K562 (cell line): ENCODE data around the gene NDUFS6. TPM values are rescaled to one million over a fixed set of nuclear protein-coding genes. Genes with fewer than 3 reads are reported as not detected.
A peak's percentile ranks its signal among the peaks of the same experiment; 100 is the strongest.

ENCODE experiments used
- CBX2 ChIP-seq: fragments of 200-600 bp; sonication (generic); IDR thresholded peaks from one replicate; pipeline ENCODE4 v1.6.1; 2012; ENCODE audit warnings: mild to moderate bottlenecking, low read length, inconsistent platforms; ENCODE audit not compliant: insufficient read depth, poor library complexity, severe bottlenecking
- DACH1 ChIP-seq: fragments of 450-650 bp; IDR thresholded peaks from 2 replicates; pipeline ENCODE4 v1.6.1; 2018; ENCODE audit not compliant: partially characterized antibody
- DDX20 ChIP-seq: fragments of 450-650 bp; IDR thresholded peaks from 2 replicates; pipeline ENCODE4 v1.6.1; 2016; ENCODE audit warnings: missing genetic modification characterization, low read depth, mild to moderate bottlenecking, missing compliant biosample characterization, moderate library complexity
- FOXA1 ChIP-seq: fragments of 450-650 bp; IDR thresholded peaks from 2 replicates; pipeline ENCODE4 v1.6.1; 2016; ENCODE audit warnings: mild to moderate bottlenecking, borderline replicate concordance
- HDAC3 ChIP-seq: fragments of 450-650 bp; IDR thresholded peaks from 2 replicates; pipeline ENCODE4 v1.6.1; 2018; ENCODE audit warnings: borderline replicate concordance, mild to moderate bottlenecking, moderate library complexity; ENCODE audit not compliant: partially characterized antibody
- RHOXF2B ChIP-seq: fragments of 250-450 bp; sonication (Bioruptor Pico); conservative IDR thresholded peaks from 2 replicates; pipeline ENCODE4 v1.5.1; 2021
- SP2 ChIP-seq: IDR thresholded peaks from 2 replicates; pipeline ENCODE4 v1.6.1; 2011; ENCODE audit warnings: mild to moderate bottlenecking, low read depth, low read length, moderate library complexity; ENCODE audit not compliant: poor library complexity, severe bottlenecking; ENCODE audit errors: extremely low read depth
- SRSF1 ChIP-seq: fragments of 200-400 bp; formaldehyde crosslinking; IDR thresholded peaks from 2 replicates; pipeline ENCODE4 v1.6.1; 2017; ENCODE audit warnings: mild to moderate bottlenecking, low read depth, low read length, moderate library complexity
- SUPT5H ChIP-seq: fragments of 450-650 bp; IDR thresholded peaks from 2 replicates; pipeline ENCODE4 v1.6.1; 2016
- TCF3 ChIP-seq: sonication (generic); formaldehyde crosslinking; IDR thresholded peaks from 2 replicates; pipeline ENCODE4 v1.4.0; 2020; ENCODE audit warnings: mild to moderate bottlenecking, missing genetic modification reagents
- U2AF1 ChIP-seq: fragments of 200-400 bp; formaldehyde crosslinking; optimal IDR thresholded peaks from 2 replicates; pipeline ENCODE3; 2017; ENCODE audit warnings: mild to moderate bottlenecking, low read depth, low read length, moderate library complexity
- ZNF165 ChIP-seq: fragments of 250-450 bp; sonication (Bioruptor Pico); IDR thresholded peaks from 2 replicates; pipeline ENCODE4 v1.4.0; 2020; ENCODE audit warnings: borderline replicate concordance
- ZNF24 ChIP-seq: fragments of 450-650 bp; IDR thresholded peaks from 2 replicates; pipeline ENCODE4 v1.6.1; 2016
- ZNF780A ChIP-seq: fragments of 250-450 bp; sonication (Bioruptor Pico); IDR thresholded peaks from 2 replicates; pipeline ENCODE4 v1.5.0; 2021; ENCODE audit warnings: mild to moderate bottlenecking
- ZNF79 ChIP-seq: fragments of 250-450 bp; sonication (Bioruptor Pico); IDR thresholded peaks from 2 replicates; pipeline ENCODE4 v1.4.0; 2020; ENCODE audit warnings: low read depth, mild to moderate bottlenecking, moderate library complexity
- polyA plus RNA-seq, 8 experiments: library from polyadenylated mRNA; depleted of rRNA in 4 of 8; stranded (reverse) in 5 of 8; unstranded in 3 of 8; fragments of >200 nt; fragmentation: Nextera tagmentation in 2 of 8; fragmentation: Illumina TruSeq in 1 of 8; extraction: Ambion mirVana in 2 of 8; extraction: Trizol in 1 of 8; gene quantifications; 2 replicates each; pipeline versions ENCODE4 v1.2.1 to v1.2.3, GENCODE V29; 2011 to 2014; ENCODE audit warnings: inconsistent platforms in 1 of 8, missing spikeins in 1 of 8
- total RNA-seq, 7 experiments: library from RNA; depleted of rRNA in 6 of 7; stranded (reverse); fragments of >200 nt in 6 of 7; fragmentation: Illumina TruSeq in 2 of 7; extraction: Trizol in 2 of 7; gene quantifications; 2 replicates each; pipeline versions ENCODE4 v1.2.1 to v1.2.3, GENCODE V29; 2011 to 2021; ENCODE audit warnings: low replicate concordance in 1 of 7
- TF ChIP-seq, protein P1 (sequence below): fragments of 450-650 bp; IDR thresholded peaks from 2 replicates; pipeline ENCODE4 v1.6.1; 2016
- TF ChIP-seq, protein P2 (sequence below), 2 experiments: fragments of 450-650 bp in 1 of 2; sonication (generic) in 1 of 2; formaldehyde crosslinking in 1 of 2; IDR thresholded peaks in 1 of 2; conservative IDR thresholded peaks in 1 of 2; 2 replicates each; pipeline versions ENCODE4 v1.6.1 to v1.8.1; 2016 to 2023; ENCODE audit warnings: mild to moderate bottlenecking in 2 of 2, moderate library complexity in 2 of 2, inconsistent platforms in 1 of 2, missing genetic modification reagents in 1 of 2
- TF ChIP-seq, protein P3 (sequence below), 3 experiments: fragments of 200-800 bp in 1 of 3; sonication (Bioruptor generic) in 1 of 3; sonication (generic) in 1 of 3; formaldehyde crosslinking in 1 of 3; IDR thresholded peaks; 2 replicates each; pipeline versions ENCODE4 v1.6.1 to v1.8.0; 2016 to 2022; ENCODE audit warnings: mild to moderate bottlenecking in 2 of 3, missing compliant biosample characterization in 2 of 3, missing genetic modification characterization in 2 of 3, missing genetic modification reagents in 1 of 3
- TF ChIP-seq, protein P4 (sequence below): fragments of 200-800 bp; sonication (Bioruptor generic); IDR thresholded peaks from 2 replicates; pipeline ENCODE4 v1.6.1; 2016; ENCODE audit warnings: missing genetic modification characterization, missing compliant biosample characterization

Gene NDUFS6
- total and polyA plus RNA-seq, 9 of the 15 experiments (the other 6 are each of a cell fraction or from before 2014, with no cell fraction given): 36.1 to 291 (median 77.0) TPM

DNA sequence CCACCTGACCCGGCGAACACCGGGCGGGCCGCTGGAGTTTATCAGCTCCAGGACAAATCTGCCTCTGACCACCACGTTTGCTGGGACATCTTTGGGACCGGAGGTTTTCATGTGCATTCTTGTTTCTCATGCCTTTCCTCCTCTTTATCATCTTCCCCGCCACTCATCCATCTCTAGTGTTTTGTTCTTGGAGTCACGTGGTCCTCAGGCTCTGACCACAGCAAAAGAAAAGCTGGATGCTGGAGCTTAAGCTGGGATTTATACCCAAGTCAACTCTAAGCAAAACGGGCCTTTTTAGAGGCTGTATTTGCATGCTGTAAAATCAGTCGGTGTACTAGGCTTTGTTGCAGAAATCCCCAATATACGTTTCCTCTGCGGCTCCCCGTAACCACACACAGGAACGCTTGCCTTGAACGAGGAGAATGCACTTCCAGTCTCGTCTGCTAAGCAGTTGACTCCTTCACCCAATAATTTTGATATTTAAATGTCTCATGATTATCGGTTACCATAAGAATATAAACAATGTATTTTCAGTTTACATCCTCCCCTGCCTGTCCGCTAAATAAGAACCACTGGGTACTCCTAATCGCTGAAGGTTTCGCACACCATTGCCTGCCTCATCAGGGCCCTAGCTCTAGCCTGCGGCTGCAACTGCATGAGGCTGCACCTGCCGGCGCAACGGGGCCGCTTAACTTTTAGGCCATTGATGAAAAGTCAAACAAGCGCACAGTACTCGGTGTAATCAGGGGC is 560 bp upstream of the NDUFS6 start (continued):
- TF ChIP-seq, protein P1, sequence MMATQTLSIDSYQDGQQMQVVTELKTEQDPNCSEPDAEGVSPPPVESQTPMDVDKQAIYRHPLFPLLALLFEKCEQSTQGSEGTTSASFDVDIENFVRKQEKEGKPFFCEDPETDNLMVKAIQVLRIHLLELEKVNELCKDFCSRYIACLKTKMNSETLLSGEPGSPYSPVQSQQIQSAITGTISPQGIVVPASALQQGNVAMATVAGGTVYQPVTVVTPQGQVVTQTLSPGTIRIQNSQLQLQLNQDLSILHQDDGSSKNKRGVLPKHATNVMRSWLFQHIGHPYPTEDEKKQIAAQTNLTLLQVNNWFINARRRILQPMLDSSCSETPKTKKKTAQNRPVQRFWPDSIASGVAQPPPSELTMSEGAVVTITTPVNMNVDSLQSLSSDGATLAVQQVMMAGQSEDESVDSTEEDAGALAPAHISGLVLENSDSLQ: peak; percentile 43
- TF ChIP-seq SRSF1 (no peak), SP2 (no peak), ZNF165 (CRISPR knock-in tag) (no peak), ZNF24 (no peak), CBX2 (no peak), ZNF780A (CRISPR knock-in tag) (no peak), DDX20 (no peak), FOXA1 (no peak), ZNF79 (CRISPR knock-in tag) (no peak), HDAC3 (no peak), RHOXF2B (0 out of 2 replicates have a peak, but pooled peaks have one; percentile 32), SUPT5H (no peak), DACH1 (no peak), U2AF1 (no peak), TCF3 (no peak)
- TF ChIP-seq, protein P2, sequence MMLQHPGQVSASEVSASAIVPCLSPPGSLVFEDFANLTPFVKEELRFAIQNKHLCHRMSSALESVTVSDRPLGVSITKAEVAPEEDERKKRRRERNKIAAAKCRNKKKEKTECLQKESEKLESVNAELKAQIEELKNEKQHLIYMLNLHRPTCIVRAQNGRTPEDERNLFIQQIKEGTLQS (IDR thresholded peaks at IDR 0.05): no peak
- TF ChIP-seq, protein P2 (CRISPR knock-in tag; conservative IDR thresholded peaks at IDR 0.05): 0 out of 2 replicates have a peak, but pooled peaks have one; percentile 1
- TF ChIP-seq, protein P3, sequence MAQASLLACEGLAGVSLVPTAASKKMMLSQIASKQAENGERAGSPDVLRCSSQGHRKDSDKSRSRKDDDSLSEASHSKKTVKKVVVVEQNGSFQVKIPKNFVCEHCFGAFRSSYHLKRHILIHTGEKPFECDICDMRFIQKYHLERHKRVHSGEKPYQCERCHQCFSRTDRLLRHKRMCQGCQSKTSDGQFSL (CRISPR knock-in tag; IDR thresholded peaks at IDR 0.05): no peak
- TF ChIP-seq, protein P3 (tag; IDR thresholded peaks at IDR 0.05): no peak
- TF ChIP-seq, protein P4, sequence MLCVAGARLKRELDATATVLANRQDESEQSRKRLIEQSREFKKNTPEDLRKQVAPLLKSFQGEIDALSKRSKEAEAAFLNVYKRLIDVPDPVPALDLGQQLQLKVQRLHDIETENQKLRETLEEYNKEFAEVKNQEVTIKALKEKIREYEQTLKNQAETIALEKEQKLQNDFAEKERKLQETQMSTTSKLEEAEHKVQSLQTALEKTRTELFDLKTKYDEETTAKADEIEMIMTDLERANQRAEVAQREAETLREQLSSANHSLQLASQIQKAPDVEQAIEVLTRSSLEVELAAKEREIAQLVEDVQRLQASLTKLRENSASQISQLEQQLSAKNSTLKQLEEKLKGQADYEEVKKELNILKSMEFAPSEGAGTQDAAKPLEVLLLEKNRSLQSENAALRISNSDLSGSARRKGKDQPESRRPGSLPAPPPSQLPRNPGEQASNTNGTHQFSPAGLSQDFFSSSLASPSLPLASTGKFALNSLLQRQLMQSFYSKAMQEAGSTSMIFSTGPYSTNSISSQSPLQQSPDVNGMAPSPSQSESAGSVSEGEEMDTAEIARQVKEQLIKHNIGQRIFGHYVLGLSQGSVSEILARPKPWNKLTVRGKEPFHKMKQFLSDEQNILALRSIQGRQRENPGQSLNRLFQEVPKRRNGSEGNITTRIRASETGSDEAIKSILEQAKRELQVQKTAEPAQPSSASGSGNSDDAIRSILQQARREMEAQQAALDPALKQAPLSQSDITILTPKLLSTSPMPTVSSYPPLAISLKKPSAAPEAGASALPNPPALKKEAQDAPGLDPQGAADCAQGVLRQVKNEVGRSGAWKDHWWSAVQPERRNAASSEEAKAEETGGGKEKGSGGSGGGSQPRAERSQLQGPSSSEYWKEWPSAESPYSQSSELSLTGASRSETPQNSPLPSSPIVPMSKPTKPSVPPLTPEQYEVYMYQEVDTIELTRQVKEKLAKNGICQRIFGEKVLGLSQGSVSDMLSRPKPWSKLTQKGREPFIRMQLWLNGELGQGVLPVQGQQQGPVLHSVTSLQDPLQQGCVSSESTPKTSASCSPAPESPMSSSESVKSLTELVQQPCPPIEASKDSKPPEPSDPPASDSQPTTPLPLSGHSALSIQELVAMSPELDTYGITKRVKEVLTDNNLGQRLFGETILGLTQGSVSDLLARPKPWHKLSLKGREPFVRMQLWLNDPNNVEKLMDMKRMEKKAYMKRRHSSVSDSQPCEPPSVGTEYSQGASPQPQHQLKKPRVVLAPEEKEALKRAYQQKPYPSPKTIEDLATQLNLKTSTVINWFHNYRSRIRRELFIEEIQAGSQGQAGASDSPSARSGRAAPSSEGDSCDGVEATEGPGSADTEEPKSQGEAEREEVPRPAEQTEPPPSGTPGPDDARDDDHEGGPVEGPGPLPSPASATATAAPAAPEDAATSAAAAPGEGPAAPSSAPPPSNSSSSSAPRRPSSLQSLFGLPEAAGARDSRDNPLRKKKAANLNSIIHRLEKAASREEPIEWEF (CRISPR knock-in tag): no peak
